GM19328 (cell line): ENCODE results near the gene PHB1.

ENCODE experiments used
- ATAC-seq: cut with Tn5 transposase; IDR thresholded peaks from one replicate; pipeline ENCODE4 v1.9.1; 2021; ENCODE audit warnings: mild to moderate bottlenecking, moderate library complexity; ENCODE audit not compliant: unreplicated experiment

Gene PHB1

GRCh38 chr17:49414622-49415350 is at the start of gene PHB1:
PHB1 (minus strand) TSS chr17:49414882; CDS start chr17:49413264, 1,618 bp downstream.
- peak; percentile 99 for ATAC-seq

DNA sequence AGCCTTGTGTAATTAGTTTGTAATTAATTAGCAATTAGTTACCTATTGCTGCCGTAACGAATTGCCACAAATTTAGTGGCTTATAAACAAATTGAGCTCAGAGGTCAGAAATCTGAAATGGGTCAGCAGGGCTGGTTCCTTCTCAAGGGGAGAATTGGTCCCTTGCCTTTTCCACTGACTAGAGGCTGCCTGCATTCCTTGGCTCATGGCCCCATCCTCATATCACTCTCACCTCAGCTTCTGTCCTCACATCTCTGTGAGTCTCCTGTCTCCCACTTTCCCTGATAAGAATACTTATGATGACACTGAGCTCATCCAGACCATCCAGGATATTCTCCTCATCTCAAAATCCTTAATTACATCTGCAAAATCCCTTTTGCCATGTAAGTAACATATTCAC is 49.4 kb upstream of the PHB1 start:
- no peak for ATAC-seq

DNA sequence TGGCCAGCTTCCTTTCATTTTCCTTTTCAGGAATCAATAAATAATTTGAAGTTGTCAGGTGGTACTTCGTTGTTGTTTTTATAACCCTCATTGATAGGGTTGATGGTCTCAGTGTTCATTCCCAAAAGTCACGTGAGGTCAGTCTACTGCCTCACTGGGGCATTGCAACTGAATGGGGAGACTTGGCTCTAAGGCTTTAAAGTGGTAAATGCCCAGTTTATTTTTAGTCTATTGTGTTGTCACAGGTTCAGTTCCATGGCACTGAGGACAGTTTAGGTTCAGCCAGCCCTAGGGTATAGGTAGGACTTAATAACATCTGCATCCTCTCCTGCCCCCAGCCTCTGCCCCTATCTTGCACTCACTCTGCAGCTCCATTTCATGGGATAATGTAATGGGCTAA is 46.9 kb upstream of the PHB1 start:
- no peak for ATAC-seq

GRCh38 chr17:49460401-49460800 is 45.7 kb upstream of the PHB1 start:
- ATAC-seq, result no peak

DNA sequence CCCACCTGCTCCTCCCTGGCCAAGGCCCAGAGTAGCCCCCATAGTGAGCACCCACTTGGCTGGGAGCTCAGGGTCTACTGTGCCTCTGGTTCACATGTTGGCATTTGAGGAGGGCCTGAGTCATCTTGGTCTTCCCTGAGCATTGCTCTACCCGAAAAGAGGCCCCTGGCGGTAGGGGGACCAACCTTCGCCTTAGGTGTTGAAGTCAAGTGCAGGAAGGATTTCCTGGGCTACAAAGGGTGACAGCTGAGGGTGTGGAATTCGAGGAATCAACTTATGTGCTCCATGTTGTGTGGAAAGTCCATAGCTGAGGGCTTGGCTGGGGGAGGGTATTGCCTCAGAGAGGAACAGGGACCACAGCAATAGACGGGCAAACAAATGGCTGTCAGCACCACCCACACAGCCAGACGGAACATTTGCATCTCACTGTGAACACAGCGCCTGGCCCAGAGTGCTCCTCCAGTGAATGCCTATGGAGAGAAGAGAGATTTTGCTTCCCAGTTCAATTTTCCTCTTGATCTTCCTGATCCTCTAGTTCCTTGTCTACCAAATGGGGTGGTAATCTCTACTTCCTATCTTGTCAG is 44.8 kb upstream of the PHB1 start:
- ATAC-seq, result no peak

DNA sequence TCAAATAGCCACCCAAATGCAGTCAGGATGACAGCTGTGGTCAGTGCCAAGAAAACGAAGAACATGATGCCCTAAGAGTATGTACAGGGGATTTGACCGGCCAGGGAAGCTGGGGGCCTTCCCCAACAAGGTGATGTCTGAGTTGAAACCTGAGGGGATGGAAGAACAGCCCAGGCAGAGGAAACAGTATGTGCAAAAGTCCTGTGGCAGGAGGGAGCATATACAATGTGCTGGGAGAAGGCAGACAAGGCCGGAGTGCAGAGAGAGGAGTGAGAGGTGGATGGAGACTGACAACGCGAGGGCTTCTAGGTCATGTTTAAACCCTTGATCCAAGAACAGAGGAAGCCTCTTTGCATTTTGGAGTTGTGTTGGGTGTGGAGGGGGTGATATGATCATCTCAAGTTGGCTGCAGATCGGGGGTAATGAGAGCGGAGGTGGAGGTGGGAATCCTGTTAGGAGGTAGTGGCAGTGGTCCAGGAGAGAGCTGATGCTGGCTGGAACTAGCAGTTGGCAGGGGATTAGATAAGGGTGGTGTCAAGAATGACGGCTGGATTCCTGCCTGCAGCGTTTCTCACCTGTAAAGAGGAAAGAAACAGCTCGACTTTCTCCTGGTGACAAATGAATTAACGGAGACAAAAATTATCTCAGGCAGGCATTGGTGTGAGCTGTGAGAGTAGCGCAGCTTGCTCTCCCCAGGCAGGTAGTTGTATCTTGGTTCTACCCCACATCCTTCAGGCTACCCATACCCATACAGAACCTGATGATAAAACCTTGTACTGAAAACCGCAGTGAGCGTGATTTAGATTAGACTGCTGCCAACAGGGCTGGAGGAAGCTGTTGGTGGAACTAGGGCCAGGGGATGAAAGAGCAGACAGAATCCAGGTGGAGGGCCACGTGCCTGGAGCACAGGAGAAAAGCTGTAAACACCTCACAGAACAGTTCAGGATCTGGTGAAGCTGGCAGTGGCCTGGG is 43.2 kb upstream of the PHB1 start:
- ATAC-seq, result no peak

DNA sequence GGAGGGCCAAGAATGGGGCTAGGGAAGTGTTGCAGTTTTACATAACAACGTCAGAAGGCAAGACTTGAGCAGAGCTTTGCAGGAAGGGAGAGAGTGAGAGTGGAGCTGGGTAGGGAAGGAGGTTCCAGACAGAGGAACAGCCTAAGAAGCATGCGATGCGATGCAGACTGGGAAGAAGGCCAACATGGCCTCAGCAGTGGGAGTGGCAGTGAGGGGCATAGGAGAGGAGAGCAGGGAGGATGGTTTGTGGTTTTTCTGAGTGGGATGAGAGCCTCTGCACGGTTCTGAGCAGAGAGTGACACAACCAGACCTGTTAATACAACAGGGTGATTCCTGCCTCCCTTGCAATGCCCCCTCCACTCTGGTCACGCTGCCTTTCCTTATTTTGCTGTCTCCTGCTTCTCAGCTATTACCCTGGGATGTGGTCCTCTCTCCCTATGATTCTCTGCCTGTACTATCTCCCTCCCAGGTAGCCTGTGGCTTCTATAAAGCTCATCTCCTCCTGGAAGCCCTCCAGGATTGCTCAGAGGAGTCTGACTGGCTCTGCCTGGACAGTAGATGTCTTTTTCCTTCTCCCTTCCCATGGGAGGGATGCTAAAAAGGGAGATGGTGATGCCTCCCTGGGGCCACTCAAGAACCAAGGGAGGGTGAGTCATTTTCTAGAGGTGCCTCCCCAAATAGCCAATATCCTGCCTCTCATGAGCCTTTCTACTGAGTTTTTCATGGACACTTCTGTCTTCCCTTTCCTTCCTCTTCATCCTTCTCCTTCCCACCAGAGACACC is 41.7 kb upstream of the PHB1 start:
- ATAC-seq, result no peak

GRCh38 chr17:49455272-49455861 is 40.7 kb upstream of the PHB1 start:
- ATAC-seq, result no peak

DNA sequence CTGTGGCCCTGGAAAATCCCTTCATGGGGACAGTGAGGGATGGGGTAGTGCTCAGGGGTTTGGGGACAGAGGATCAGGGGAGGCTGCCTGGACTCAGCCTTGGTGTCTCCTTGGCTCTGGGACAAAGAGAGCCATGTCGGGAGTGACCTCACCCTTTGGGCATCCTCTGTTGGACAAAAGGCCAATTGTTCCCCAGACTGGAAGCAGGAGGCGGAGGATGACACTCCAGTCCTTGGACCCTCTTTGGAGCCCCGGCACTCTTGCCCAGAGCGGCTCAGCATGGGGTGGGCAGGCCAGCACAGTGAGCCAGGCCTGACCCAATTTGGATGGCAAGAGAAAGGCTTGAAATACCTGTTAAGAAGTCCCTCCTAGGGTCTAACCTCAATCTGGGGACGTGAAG is 39.4 kb upstream of the PHB1 start:
- ATAC-seq, result no peak

DNA sequence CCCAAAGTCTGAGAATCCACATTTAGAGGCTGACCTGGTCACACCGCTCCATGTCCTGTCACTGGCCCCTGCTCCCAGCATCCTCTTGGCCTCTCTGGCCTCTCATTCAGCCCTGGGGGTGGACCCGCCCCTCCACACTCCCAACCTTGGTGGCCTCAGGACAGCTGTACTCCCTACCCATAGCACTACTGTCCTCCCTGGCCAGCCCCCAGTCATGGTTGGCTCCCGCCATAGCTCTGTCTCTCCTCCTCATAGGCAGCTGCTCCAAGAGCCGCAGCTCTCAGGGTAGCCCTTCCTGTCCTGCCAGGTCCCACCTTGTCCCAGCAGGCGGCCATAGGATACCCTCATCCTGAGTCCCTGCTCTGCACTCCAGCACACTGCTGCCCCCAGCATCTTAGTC is 38.0 kb upstream of the PHB1 start:
- no peak for ATAC-seq

DNA sequence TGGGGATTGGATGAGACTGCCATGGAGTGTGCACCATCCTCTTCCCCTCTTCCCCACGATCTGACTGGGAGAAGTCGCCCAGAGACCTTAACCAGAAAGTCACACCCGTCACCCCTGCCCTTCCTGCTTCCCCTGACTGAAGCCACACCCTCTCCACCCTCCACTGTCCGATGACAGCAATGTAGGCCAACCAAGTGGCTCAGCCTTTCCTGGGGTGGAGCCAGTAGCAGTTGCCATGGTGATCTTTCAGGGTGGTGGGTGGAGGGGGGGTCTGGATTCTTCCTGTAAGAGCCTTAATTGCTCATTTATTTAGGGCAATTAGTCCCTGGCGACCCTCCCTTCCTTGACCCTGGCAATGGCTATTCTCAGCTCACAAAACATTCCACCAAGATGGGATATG is 37.5 kb upstream of the PHB1 start:
- ATAC-seq, result no peak

- ATAC-seq, result no peak
These were observed 36.1 kb upstream of the PHB1 start for GRCh38 chr17:49450735-49451134.

DNA sequence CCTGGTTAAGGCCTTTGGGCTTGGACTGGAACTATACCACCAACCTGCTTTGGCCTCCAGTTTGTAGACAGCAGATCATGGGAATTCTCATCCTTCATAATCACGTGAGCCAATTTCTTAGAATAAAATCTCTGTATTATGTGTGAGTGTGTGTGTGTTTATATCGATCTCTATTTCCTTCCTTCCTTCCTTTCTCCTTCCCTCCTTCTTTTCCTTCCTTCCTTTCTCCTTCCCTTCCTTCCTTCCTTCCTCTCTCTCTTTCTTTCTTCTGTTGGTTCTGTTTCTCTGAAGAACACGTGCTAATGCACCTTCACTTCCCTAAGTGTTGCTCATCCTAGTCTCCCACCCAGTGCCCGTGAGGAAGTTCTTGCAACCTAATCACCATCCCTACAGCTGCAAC is 35.5 kb upstream of the PHB1 start:
- ATAC-seq, result no peak

DNA sequence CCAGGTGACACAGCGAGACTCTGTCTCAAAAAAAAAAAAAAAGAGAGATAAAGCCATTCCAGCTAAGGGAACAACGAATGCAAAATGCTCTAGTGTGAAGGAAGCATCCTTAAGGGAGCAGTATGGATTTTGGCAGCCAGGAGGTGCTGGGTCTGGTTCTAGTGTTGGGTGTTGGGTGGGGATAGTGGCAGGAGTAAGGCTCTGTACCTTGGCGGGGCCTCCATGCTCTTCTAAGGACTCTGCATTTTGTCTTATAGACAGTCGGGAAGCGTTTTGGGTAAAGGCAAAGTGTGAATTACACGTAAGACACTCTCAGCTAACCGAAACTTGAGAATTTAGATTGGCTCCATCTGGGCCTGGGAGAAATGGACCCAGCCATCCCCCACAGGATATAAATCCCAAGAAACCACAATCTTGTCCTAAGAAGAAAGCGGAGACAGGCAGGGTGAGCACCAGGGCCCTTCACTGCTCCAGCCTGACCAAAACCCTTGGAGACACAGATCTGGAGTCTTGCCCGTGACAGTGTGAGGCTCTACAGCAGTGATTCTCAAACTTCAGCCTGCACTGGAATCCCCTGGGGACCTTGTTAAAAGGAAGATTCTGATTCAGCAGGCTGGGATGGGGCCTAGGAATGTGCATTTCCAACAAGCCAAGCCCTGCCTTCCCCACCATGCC is 33.1 kb upstream of the PHB1 start:
- no peak for ATAC-seq

GRCh38 chr17:49445591-49445990 is 30.9 kb upstream of the PHB1 start:
- ATAC-seq, result no peak

DNA sequence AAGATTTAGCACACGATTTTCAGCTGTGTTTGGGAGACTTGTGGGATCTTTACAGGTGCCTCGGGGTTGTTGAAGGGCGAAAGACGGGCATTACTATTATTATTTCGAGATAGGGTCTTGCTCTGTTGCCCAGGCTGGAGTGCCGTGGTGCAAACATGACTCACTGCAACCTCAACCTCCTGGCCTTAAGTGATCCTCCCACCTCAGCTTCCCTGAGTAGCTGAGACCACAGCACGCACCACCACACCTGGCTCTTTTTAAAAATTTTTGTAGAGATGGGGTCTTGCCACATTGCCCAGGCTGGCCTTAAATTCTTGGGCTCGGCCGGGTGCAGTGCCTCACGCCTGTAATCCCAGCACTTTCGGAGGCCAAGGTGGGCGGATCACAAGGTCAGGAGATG is 29.7 kb upstream of the PHB1 start:
- ATAC-seq, result no peak

DNA sequence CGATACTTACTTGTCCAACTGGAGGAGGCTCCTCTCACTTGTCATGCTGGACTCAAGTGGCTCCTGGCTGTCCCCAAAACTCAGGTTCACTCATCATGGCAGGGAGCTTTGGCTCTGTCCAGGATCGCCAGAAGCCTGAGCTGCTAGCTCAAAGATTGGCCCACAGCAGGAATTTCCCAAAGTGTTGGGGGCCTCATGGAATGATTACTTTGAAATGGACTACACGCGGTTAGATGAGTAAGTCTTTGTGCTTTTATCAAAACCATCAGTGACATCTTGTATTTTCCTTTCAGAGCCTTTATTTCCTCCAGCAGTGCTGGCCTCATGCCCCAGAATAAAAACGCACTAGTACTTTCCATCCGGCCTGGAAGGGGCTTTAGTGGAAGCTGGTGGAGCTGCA is 29.2 kb upstream of the PHB1 start:
- no peak for ATAC-seq

DNA sequence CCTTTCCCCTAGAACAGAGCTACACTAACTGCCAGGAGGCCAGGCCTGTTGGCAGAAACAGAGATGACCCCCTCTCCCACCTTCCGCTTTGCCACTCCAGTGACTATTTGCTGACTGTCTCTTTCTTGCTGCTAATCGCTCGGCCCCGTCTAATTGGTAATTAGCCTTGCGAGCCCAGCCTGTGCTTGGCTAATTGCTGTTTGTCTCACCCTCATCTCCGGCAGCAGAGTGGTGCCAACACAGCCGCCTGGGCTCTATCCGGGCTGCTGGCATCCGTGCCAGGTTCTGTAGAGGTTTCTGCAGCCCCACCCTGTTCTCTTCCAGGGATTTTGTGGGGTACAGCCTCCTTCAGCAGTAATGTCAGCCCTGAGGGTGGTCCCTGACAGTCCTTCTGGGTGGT is 27.4 kb upstream of the PHB1 start:
- ATAC-seq, result no peak

GRCh38 chr17:49441578-49441977 is 26.9 kb upstream of the PHB1 start:
- no peak for ATAC-seq

DNA sequence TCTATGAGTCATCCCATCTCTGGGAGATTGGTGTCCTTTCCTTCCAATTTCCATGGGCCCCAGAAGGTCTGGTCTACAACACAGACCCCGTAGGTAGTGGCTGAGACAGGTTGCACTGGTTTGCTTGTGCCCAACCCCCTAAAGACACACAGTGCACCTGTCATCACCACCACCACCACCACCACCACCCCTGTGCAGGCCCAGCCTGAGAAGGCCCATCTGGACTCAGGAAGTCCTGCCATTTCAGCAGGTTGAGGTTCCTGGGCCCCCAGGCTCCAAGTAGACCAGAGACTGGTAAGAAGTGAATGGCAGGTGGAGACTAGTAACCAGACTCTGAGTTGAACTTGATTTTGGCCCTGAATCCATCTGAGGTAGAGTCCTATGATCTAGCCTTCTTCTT is 25.9 kb upstream of the PHB1 start:
- ATAC-seq, result no peak
